Stimulated activated CD8-positive, alpha-beta memory T cell treated with anti-CD3 and anti-CD28 coated beads, Interleukin-12 subunit alpha, Interleukin-12 subunit beta, amount 100 ng/mL, for 1 hour (primary cell): Measurements from ENCODE around the gene CST6.
A peak's percentile ranks its signal among the peaks of the same experiment; 100 is the strongest.
"Not testable (repeated sequence)": the region's sequence is repeated elsewhere in the genome, so short reads cannot be mapped to it uniquely, and the experiment has no call there.

Source experiments
- DNase-seq: peaks from one replicate; pipeline ENCODE4 v3.0.0-alpha.2; 2020; ENCODE audit warnings: low read depth

The CST6 gene

DNA sequence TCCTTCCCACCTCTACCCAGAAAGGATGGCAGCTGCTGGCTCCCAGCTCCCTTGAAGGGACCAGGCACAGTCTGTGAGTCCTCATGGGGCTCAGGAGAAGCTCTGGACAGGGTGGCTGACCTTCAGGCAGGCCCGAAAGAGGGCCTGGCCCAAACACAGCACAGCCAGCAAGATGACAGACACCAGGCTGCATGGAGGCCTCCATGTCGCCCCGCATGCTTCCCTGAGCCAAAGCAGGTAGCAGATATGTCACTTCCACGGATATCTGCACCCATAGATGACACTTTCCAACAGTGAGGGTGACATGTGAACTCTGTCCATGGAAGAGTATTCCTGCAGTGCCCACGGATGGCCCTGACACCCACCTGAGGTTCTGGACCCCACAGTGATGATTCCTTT, 28.2 kb upstream of the CST6 start:
- DNase-seq = no peak

DNA sequence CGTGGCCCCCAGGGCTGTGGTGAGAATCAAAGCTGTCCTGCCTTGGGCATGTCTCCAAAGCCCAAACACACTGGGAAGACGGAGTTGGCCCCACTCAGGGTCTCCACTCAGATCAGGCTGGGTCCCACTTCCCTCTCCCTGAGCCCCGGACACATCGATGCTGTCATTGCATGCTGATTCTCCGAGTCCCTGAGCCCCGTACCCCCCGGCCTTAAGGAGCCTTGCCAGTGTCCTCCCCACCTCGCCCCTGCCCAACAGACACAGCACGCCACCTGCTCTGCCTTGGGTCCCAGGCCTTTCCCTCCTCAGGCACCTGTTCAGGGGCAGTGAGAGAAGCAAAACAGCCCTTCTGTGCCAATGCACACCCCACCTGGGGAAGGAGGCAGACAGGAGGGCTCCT, 24.5 kb upstream of the CST6 start:
- DNase-seq = no peak

DNA sequence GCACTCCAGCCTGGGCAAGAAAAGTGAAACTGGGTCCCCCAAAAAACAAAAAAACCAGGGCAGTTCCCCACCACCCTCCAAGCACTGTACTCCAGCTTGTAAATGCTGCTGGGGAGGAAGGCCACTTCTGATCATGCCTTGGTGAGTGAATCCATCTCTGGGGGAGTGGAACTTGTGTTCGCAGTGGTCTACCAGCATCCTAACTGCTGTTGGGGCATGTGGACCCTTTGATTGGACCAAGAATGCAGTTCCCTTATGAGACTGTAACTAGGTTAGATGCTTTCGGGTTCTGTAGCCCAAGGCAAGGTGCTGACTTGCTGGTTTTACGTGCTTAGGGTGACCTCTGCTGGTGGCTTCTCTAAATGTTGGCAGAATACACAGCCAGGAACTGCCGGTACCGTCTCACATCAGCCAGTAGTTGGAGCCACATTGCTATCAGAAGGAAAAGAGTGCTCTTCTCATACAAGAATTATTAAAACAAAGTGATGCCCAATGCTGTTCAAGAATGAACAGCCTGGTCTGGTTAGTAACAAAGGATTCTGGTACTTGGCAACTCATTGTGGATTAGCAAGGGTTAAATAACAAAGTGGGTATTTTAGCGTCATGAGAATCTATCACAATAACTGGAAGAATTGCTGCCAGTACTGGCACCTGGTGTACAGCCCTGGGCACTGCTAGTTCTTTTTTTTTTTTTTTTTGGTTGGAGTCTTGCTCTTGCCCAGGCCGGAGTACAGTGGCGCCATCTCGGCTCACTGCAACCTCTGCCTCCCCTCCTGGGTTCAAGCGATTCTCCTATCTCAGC, 22.8 kb upstream of the CST6 start:
- peak; percentile 89 for DNase-seq

DNA sequence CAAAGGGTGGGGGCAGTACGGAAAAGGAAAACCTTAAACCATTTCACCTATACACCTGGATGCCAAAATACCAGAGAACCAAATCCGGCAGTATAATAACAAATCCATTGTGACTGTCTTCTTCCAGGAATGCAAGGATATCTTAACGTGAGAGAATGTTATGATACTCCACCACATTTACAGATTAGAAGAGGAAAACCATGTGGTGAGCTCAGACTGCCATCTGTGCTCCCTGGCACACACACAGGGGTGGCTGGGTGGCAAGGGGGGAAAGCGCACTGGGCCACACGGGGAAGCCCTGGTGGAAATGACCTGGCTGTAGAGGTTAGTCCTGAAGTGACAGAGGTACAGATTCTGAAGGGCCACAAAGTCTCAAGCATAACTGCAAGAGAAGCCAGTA, 19.8 kb upstream of the CST6 start:
- no peak for DNase-seq

DNA sequence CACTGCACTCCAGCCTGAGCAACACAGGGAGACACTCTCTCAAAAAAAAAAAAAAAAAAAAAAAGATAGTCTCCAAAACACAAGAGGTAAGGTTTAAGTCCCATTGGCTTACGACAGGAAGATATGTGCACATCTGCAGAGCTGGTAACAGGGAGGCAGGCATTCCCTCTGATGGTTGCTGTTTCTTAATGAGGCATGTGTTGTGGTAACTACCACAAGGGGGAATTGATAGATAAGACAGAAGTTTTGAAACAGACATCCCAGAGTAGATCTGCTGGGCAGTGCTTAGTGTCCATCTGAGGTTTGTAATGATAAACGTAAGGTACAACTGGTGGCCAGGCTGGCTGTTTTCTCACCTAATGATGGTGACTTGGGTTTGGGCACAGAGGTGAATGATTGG, 14.5 kb upstream of the CST6 start:
- DNase-seq = no peak

DNA sequence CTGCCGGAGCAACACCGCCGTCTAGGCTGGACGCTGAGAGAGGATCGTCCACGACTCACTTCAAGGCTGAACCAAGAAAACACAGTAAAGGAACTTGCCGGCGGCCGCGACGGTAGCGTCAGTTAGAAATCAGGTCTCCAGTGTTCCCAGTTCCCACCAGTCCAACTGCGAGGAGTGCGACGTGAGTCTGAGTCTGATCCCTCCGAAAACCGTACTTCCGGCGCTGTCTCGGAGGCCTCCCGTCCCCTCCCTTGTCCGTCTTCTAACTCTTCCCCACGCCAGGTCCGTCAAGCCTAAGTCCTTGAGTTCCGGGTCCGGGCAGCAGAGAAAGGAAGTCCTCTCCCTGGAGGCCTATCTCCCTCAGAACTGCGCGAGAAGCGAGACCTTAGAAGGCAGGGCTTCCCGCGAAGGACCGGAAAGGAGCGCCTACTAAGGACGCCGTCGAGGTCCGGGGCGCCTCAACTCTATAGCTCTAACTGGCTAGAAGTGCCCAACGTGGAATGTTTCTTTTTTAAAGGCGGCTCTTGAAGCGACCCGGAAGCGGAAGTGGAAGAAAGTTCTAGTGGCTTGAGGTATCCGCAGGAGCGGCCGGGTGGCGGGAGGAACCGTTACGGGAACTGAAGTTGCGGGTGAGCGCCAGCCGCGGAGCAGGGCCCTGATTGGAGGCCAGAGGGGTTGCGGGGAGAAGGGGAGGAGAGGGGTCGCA, 9.7 kb upstream of the CST6 start, which contains the start of the genes BANF1 and EIF1AD:
Gene BANF1, plus strand, starts transcription at position 562 of the 706 bp plus-strand sequence. CDS start 748 bp downstream, outside the sequence.
Gene EIF1AD, minus strand, starts transcription at position 216 of the 706 bp plus-strand sequence. CDS start 1,768 bp downstream, outside the sequence.
- peak; percentile 83 for DNase-seq

DNA sequence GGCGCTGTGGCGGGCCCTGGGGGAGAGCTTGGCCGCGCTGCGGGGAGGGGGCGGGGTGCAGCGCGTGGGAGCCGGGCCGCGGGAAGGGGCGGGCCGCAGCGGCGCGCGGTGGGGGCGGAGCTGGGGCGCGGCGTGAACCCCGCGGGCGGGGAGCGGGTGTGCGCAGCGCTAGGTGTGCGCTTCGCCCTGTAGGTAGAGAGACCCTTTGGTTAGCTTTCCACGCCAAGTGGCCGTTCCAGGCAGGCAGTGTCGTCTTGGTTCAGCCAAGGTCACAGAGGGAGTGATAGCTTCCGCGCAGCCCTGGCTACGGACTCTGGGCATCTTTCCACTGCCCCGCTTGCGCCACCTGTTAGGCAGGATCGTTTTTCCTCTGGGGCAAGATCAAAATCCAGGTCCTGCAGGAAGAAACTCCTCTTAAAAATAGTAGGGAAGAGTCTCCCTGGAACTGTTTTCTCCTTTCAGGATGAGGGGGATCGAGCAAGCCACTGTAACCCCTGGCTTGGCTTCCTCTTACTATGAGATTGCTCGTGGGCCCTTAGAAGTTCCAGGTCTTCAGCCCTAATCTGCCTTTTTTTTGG, 9.1 kb upstream of the CST6 start:
- no peak for DNase-seq

DNA sequence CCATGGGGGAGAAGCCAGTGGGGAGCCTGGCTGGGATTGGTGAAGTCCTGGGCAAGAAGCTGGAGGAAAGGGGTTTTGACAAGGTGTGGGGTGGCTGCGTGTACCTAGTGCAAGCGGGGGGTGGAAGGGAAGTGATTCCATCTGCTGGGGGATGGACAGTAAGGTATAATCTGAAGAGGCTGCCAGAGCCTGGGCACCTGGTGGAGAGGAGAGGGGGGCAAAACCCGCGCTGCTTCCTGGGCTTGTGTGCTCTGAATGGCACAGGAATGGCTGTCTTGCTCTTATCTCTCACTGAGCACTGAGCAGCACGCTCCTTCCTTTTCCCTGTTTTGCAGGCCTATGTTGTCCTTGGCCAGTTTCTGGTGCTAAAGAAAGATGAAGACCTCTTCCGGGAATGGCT, 8.5 kb upstream of the CST6 start:
- DNase-seq = no peak

DNA sequence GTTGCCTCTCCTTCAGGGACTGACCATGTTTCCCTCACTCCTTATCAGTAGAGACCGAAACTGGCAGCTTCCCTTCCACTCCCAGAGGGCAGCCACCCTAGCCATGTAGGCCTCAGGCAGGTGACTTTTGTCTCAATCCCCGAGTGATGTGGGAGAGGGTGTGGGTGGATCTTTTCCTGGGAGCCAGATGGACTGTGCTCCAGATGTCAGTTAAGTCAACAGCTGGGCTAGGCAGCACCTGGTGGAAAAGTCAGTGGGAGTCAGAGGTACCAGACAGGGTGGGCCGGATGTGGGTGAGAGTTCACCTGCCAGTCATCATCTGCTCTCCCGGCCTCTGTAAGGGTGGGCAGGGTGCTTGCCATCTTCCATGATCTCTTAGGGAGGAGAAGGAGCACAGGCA, 7.6 kb upstream of the CST6 start:
- DNase-seq = no peak

DNA sequence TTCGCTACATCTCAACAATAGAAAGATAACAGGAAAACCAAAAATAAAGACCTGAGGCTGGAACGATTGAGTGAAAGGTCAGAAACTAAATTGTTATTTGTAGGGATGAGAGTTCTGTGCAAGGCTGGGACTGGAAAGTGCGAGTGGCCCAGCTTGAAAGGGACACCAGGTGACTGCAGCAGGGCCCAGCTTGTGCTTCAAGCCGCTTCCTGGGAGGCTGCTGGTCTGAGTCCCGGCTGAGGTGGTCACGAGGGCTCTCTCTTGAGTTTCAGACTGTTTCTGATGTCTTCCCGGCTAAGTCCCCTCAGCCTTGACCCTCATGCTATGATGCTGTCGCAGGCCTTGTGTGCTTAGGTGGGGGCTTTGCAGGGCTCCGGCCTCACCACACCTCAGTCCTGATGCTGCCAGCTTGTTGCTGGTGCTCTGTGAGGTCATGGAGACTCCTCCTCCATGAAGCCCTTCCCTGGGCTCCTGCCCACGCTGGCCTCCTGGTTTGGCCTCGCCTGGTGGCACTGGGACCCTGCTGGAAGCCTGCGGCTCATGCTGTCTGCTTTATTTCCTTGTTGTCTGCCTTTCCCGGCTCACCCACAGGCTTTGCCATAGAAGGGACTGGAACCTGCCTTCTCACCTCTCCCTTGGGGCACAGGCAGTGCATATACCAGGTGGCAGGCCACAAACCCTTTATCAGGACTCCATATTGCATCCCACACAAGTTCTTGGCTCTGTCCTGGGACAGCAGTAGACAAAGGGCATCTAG, 5.5 kb upstream of the CST6 start:
- DNase-seq = no peak

DNA sequence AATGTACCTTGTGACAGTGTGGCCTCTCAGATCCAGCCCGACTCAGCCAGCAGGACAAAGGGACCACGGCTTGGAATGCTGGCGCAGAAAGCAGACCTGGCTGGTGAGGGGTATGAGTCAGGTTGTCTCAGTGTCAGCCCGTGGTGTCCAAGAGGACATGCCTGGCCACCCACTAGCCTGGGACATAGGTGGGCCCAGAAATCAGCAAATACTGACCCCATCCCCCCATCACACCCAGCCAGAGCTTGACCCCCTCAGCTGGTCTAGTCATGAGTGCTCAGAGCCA, 5.0 kb upstream of the CST6 start:
- DNase-seq = no peak

DNA sequence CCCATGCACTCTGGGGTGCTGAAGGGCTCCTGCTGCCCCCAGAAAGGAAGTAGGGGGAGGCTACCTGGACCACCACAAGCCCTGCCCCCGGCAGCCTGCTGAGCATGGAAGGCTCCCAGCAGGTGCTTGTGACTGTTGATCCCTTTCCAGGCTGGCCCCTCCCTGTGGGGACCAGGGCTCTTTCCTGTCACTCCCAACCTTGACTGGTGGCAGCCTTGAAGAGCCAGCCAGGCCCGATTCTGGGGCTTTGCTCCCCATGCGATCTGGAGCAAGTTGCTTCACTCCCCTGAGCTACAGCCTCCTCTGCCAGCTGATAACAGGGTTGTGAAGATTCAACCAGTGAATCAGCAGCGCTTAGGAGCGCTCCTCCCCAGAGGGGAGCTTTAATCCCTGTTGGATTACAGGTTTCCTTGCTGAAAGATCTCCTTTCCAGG, 4.6 kb upstream of the CST6 start:
- no peak for DNase-seq

DNA sequence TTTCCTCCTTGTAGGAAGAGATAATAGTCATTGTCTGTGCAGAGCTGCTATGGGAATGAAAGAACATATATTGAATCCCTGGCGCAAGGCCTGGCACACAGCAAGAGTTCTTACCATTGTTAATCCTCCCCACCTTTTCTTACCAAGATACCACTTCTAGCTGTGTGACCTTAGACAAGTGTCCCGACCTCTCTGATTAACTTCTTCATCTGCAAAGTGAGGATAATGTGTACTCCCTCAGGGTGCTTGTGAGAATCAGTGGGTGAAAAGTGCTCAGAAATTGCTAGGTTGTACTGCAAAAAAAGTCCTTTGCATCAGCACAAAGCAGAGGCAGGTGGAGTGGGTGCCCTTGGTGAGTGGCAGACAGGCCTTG, 3.7 kb upstream of the CST6 start:
- no peak for DNase-seq

DNA sequence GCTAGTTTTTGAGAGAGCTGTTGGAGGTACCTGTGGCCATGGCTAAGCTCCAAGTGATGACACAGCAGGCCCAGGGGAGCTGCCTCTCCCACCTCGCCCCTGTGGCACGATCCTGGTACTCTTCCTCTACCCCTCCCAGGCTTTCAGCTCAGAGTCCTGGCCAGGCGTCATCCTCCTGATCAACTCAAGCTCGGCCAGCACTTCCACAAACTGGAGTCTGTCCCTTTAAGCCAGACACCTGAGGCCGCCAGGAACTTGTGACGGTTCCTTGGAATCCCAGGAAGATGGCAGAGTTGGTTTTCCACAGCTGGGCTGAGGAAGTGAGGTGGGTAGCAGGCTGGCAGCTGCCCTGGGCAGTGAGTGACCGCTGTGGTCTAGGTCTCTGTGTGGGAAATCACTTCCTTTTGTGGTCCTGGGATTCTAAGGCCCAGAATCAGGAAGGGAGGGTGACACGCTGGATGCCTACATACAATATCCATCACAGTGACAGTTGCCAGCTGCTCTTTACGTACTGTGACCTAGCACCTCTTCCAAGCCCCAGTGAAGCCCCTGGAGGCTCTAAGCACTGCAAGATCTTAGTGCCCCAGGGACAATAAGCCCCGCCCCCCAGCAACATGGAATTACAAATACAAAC, 3.2 kb upstream of the CST6 start:
- DNase-seq = no peak

DNA sequence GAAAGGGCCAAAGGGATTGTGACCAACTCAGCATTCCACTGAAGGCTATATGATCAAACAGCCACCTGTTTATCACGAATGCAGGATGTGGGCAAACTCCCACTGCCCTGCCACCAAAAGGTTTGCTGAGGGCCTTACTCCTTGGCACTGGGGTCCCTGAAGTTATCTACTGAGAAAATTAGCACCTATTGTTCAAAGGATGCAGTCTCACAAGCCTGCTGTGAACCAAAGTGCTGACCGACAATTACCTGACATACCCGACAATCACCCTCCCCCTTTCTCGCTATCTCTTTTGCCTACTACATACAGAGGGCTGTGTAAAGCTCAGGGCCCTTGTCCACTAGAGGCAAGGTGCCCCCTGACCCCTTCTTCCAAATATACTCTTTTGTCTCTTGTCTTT, 1.8 kb upstream of the CST6 start:
- DNase-seq = not testable (repeated sequence)

DNA sequence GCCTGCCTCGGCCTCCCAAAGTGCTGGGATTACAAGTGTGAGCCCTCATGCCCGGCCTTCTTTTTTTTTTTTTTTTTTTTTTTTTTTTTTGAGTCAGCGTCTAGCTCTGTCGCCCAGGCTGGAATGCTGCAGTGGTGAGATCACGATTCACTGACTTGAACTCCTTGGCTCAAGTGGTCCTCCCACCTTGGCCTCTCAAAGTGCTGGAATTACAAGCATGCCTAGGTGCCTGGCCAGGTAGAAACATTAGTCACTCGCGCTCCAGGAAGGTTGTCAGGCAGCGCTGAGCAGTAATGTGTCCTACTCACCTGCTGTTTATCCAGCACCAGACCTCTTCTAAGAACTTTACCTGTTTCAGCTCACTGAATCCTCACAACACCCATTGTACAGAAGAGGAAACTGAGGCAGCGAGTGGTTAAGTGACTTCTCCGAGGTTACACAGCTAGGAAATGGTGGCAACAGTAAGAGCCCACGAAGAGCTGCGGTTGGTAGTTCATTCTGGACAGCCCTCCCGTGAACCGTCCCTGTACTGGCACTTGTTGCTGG, 496 bp upstream of the CST6 start:
- no peak for DNase-seq

DNA sequence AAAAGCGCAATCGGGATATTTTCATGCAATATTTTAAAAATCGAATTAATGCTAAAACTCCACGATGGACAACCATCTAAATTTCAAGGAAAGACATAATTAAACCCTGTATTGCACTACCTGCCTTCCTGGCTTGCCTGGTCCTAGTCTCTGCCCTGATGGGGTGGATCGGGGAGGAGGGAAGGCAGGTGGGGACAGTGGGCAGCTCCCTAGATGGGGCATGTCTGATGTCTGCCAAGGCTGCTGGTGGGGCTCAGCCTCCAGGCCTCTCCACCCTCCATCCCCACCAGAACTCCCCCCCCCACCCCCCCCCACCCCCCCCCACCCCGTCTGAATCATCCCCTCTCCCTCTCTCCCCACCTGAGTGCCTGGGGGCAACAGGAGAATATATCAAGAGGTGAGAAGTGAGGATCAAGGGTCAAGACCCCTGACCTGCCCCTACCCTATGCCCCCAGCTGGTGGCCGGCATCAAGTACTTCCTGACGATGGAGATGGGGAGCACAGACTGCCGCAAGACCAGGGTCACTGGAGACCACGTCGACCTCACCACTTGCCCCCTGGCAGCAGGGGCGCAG, 650 bp downstream of the CST6 start:
- no peak for DNase-seq

DNA sequence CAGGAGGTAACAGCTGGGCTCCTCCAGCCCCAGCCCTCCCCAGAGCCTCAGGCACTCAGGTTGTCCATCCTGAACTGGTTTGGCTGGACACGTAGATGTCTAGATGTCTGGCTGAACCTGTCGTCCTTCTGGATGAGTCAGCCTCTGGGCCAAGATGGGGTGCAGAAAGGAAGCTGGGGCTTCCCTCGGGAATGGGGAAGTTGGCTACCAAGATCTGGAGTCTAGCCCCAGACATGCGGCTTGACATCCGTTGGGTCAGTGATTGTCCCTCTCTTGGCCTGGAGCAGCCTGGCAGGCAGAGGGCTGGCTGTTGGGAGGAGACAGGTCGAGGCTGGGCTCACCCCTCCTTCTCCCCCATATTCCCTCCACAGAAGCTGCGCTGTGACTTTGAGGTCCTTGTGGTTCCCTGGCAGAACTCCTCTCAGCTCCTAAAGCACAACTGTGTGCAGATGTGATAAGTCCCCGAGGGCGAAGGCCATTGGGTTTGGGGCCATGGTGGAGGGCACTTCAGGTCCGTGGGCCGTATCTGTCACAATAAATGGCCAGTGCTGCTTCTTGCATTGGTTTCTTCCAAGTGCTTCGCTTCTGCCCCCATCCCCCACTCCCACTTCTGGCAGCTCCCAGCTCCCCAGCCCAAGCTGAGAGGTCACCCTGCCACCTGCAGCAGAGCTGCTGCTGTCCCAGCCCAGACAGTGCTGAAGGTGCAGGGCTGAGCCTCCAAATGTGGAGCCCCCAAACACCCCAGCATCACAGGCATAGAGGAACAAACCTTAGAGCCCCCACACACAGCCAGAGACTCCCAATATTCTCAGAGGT, 1.3 kb downstream of the CST6 start:
- DNase-seq = no peak

DNA sequence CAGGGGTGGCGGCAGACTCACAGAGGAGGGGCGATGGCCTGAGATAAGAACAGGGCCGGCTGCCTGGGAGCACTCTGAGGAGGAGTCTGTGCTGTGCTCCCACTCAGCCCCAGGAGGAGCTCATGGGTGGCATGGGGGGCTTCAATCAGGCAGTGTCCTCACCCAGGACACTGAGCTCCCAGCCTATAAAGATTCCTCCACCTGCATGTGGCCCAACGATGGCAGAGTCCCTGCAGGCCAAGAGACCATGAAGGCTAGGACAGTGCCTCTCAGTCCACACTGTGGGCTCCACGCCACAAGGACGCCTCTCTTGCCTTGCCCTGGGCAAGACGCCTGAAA, 1.9 kb downstream of the CST6 start:
- DNase-seq = no peak

DNA sequence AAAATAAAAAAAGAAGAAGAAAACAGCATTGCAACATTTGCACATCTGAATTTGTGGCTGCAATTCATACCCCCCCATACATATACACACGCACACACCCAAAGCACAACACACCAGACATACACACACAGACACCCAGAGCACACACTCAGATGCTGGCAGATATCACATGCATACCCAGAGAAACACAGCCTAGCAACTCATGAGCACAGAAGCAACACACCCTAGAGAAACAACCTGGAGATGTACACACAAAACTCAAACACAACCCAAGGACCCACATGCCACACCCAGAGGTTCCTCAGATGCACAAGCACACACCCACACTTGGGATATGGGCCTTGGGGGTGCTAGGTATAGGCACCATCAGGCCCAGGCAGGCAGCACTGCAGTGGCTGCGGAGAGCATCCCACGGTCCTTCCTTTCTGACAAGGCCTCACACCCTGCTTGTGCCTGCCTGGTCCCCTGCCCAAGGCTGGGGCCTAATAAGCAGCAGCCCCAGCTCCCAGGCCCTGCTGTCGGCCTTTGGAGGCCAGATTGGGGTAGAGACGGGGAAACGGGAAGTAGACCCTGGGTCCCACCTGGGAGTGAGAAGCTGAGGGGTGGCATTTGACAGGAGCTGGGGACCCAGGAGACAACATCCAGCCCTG, 3.1 kb downstream of the CST6 start:
- no peak for DNase-seq
